BLaER1 treated with 17β-estradiol and CSF1 and Interleukin-3, amounts not matched to agents 10 nM and 100 nM (cell line): ENCODE measurements around the gene EIF4G3.

Experiments
- H3K27ac ChIP-seq, 11 experiments: shearing (Covaris generic); formaldehyde crosslinking; 2 replicates each; pipeline ENCODE4 v1.8.1; 2022
- H3K27me3 ChIP-seq, 11 experiments: shearing (Covaris generic); formaldehyde crosslinking; 2 replicates each; pipeline ENCODE4 v1.8.1; 2022
- H3K36me3 ChIP-seq, 11 experiments: shearing (Covaris generic); formaldehyde crosslinking; 2 replicates each; pipeline ENCODE4 v1.8.1; 2022
- H3K4me1 ChIP-seq, 10 experiments: shearing (Covaris generic); formaldehyde crosslinking; 2 replicates each; pipeline ENCODE4 v1.8.1; 2022
- H3K4me2 ChIP-seq, 11 experiments: shearing (Covaris generic); formaldehyde crosslinking; 2 replicates each; pipeline ENCODE4 v1.8.1; 2022
- H3K4me3 ChIP-seq, 10 experiments: shearing (Covaris generic); formaldehyde crosslinking; 2 replicates each; pipeline ENCODE4 v1.8.1; 2022
- H3K9ac ChIP-seq, 11 experiments: shearing (Covaris generic); formaldehyde crosslinking; 2 replicates each; pipeline ENCODE4 v1.8.1; 2022
- H3K9me3 ChIP-seq, 11 experiments: shearing (Covaris generic); formaldehyde crosslinking; replicated peaks in 1 of 11; 2 replicates each; pipeline ENCODE4 v1.8.1; 2022
- H4K20me1 ChIP-seq, 11 experiments: shearing (Covaris generic); formaldehyde crosslinking; 2 replicates each; pipeline ENCODE4 v1.8.1; 2022
- Cebpa-rat ChIP-seq, 11 experiments: shearing (Covaris generic); IDR thresholded peaks; 2 replicates each; pipeline ENCODE4 v1.8.1; 2022

The EIF4G3 gene

GRCh38 chr1:21090463-21090862 is 86.2 kb downstream of the EIF4G3 start:
- TF ChIP-seq Cebpa-rat (IDR thresholded peaks at IDR 0.05): no peak
- Histone ChIP-seq H3K27me3 (no peaks in the 10 kb centered on the region), H3K36me3 (peaks cover 28 to 53% (median 48%) of the 10 kb centered on the region in 11 experiments), H3K4me2 (peak overlapping the region in 6 of 11 experiments; percentile 21 to 87 (median 53); a peak in 10 of 22 replicates), H3K9ac (peak overlapping the region in 1 of 11 experiments; percentile 29; a peak in 1 of 22 replicates), H4K20me1 (peaks cover 0 to 37% (median 9%) of the 10 kb centered on the region in 11 experiments; a peak in 13 of 22 replicates), H3K4me3 (peak overlapping the region in 1 of 10 experiments; percentile 20; a peak in 1 of 20 replicates), H3K27ac (peak overlapping the region in 4 of 11 experiments; percentile 23 to 65 (median 49); a peak in 9 of 22 replicates), H3K9me3 (peaks cover 0 to 22% (median 14%) of the 10 kb centered on the region in 11 experiments; a peak in 12 of 22 replicates), H3K4me1 (peaks cover 4 to 38% (median 24%) of the 10 kb centered on the region in 10 experiments; a peak in 17 of 20 replicates)

GRCh38 chr1:21089731-21090130 is 87.0 kb downstream of the EIF4G3 start:
- Histone ChIP-seq H3K4me3 (no peak overlapping the region), H3K4me1 (peaks cover 4 to 38% (median 24%) of the 10 kb centered on the region in 10 experiments; a peak in 17 of 20 replicates), H3K9me3 (peaks cover 0 to 15% (median 12%) of the 10 kb centered on the region in 11 experiments; a peak in 12 of 22 replicates), H3K4me2 (peak overlapping the region in 3 of 11 experiments; percentile 33 to 87 (median 56); a peak in 6 of 22 replicates), H3K9ac (peak overlapping the region in 1 of 11 experiments; percentile 57; a peak in 1 of 22 replicates), H4K20me1 (peaks cover 0 to 36% (median 9%) of the 10 kb centered on the region in 11 experiments; a peak in 13 of 22 replicates), H3K27ac (peak overlapping the region in 2 of 11 experiments; percentile 34 to 62; a peak in 3 of 22 replicates), H3K27me3 (no peaks in the 10 kb centered on the region), H3K36me3 (peaks cover 29 to 52% (median 45%) of the 10 kb centered on the region in 11 experiments)
- TF ChIP-seq Cebpa-rat (IDR thresholded peaks at IDR 0.05): no peak

GRCh38 chr1:21089299-21089698 is 87.4 kb downstream of the EIF4G3 start:
- Histone ChIP-seq H3K9ac (peak overlapping the region in 1 of 11 experiments; percentile 57; a peak in 1 of 22 replicates), H3K9me3 (peaks cover 0 to 11% (median 10%) of the 10 kb centered on the region in 11 experiments; a peak in 10 of 22 replicates), H3K27me3 (no peaks in the 10 kb centered on the region), H4K20me1 (peaks cover 0 to 40% (median 10%) of the 10 kb centered on the region in 11 experiments; a peak in 14 of 22 replicates), H3K36me3 (peaks cover 27 to 55% (median 46%) of the 10 kb centered on the region in 11 experiments), H3K4me1 (peaks cover 4 to 42% (median 24%) of the 10 kb centered on the region in 10 experiments; a peak in 17 of 20 replicates), H3K27ac (peak overlapping the region in 2 of 11 experiments; percentile 34 to 62; a peak in 3 of 22 replicates), H3K4me2 (peak overlapping the region in 3 of 11 experiments; percentile 33 to 87 (median 56); a peak in 6 of 22 replicates), H3K4me3 (no peak overlapping the region)
- no peak for TF ChIP-seq Cebpa-rat (IDR thresholded peaks at IDR 0.05)

GRCh38 chr1:21084111-21084810 is 92.4 kb downstream of the EIF4G3 start:
- no peak overlapping the region for H3K27ac ChIP-seq
- peaks cover 0 to 65% (median 17%) of the 10 kb centered on the region in 11 experiments; a peak in 15 of 22 replicates for H4K20me1 ChIP-seq
- no peaks in the 10 kb centered on the region for H3K27me3 ChIP-seq
- H3K9ac ChIP-seq: no peak overlapping the region
- no peak for TF ChIP-seq Cebpa-rat (IDR thresholded peaks at IDR 0.05)
- H3K4me2 ChIP-seq: no peak overlapping the region
- H3K4me1 ChIP-seq: peaks cover 0 to 16% (median 0%) of the 10 kb centered on the region in 10 experiments; a peak in 6 of 20 replicates
- peaks cover 39 to 97% (median 77%) of the 10 kb centered on the region in 11 experiments for H3K36me3 ChIP-seq
- no peak overlapping the region for H3K4me3 ChIP-seq
- no peaks in the 10 kb centered on the region for H3K9me3 ChIP-seq

- Histone ChIP-seq H3K4me3 (no peak overlapping the region), H3K4me2 (no peak overlapping the region), H3K4me1 (peaks cover 0 to 18% (median 8%) of the 10 kb centered on the region in 10 experiments; a peak in 15 of 20 replicates), H3K9ac (no peak overlapping the region), H3K27me3 (no peaks in the 10 kb centered on the region), H4K20me1 (peaks cover 0 to 82% (median 21%) of the 10 kb centered on the region in 11 experiments; a peak in 16 of 22 replicates), H3K27ac (no peak overlapping the region), H3K36me3 (peaks cover 35 to 97% (median 77%) of the 10 kb centered on the region in 11 experiments), H3K9me3 (no peaks in the 10 kb centered on the region)
- no peak for TF ChIP-seq Cebpa-rat (IDR thresholded peaks at IDR 0.05)
These were observed 94.6 kb downstream of the EIF4G3 start for GRCh38 chr1:21082073-21082472.

- no peaks in the 10 kb centered on the region for H3K9me3 ChIP-seq
- H3K27ac ChIP-seq: peak overlapping the region in 7 of 11 experiments; percentile 14 to 47 (median 30); a peak in 8 of 22 replicates
- no peak overlapping the region for H3K9ac ChIP-seq
- peak overlapping the region in 9 of 11 experiments; percentile 11 to 61 (median 32); a peak in 14 of 22 replicates for H3K4me2 ChIP-seq
- H3K4me3 ChIP-seq: no peak overlapping the region
- H3K36me3 ChIP-seq: peaks cover 35 to 92% (median 66%) of the 10 kb centered on the region in 11 experiments
- H4K20me1 ChIP-seq: peaks cover 4 to 86% (median 22%) of the 10 kb centered on the region in 11 experiments; a peak in 17 of 22 replicates
- H3K27me3 ChIP-seq: no peaks in the 10 kb centered on the region
- TF ChIP-seq Cebpa-rat (IDR thresholded peaks at IDR 0.05): peak in 2 of 11 experiments; percentile 16 to 35; a peak in 2 of 22 replicates
- peaks cover 0 to 39% (median 24%) of the 10 kb centered on the region in 10 experiments; a peak in 15 of 20 replicates for H3K4me1 ChIP-seq
These were observed 99.6 kb downstream of the EIF4G3 start for GRCh38 chr1:21077085-21077484.

- no peaks in the 10 kb centered on the region for H3K27me3 ChIP-seq
- no peak for TF ChIP-seq Cebpa-rat (IDR thresholded peaks at IDR 0.05)
- H3K27ac ChIP-seq: no peak overlapping the region
- H3K9me3 ChIP-seq: no peaks in the 10 kb centered on the region
- H4K20me1 ChIP-seq: peaks cover 4 to 75% (median 16%) of the 10 kb centered on the region in 11 experiments; a peak in 15 of 22 replicates
- no peak overlapping the region for H3K4me2 ChIP-seq
- no peak overlapping the region for H3K9ac ChIP-seq
- H3K36me3 ChIP-seq: peaks cover 27 to 63% (median 44%) of the 10 kb centered on the region in 11 experiments; a peak in 21 of 22 replicates
- H3K4me1 ChIP-seq: peaks cover 20 to 48% (median 29%) of the 10 kb centered on the region in 10 experiments
- H3K4me3 ChIP-seq: no peak overlapping the region
These were observed 104.0 kb downstream of the EIF4G3 start for GRCh38 chr1:21072721-21073120.

- Histone ChIP-seq H3K9me3 (no peaks in the 10 kb centered on the region), H4K20me1 (peaks cover 0 to 60% (median 7%) of the 10 kb centered on the region in 11 experiments; a peak in 7 of 22 replicates), H3K27me3 (no peaks in the 10 kb centered on the region), H3K4me3 (no peak overlapping the region), H3K36me3 (peaks cover 20 to 40% (median 32%) of the 10 kb centered on the region in 11 experiments; a peak in 21 of 22 replicates), H3K27ac (no peak overlapping the region), H3K4me2 (peak overlapping the region in 3 of 11 experiments; percentile 6 to 17 (median 8); a peak in 3 of 22 replicates), H3K4me1 (peaks cover 4 to 28% (median 20%) of the 10 kb centered on the region in 10 experiments; a peak in 15 of 20 replicates), H3K9ac (peak overlapping the region in 1 of 11 experiments; percentile 15; a peak in 1 of 22 replicates)
- no peak for TF ChIP-seq Cebpa-rat (IDR thresholded peaks at IDR 0.05)
These were observed 107.1 kb downstream of the EIF4G3 start for GRCh38 chr1:21069549-21069948.
